Measurements from ENCODE around the gene CACNA1C. TPM values are rescaled to one million over a fixed set of nuclear protein-coding genes. Genes with fewer than 3 reads are reported as not detected.

CACNA1C gene
- total RNA-seq, 1 donor from 2014 or later = not detected

- DNase-seq (ENCODE audit: low read depth) = no peak
Observed at GRCh38 chr12:2408262-2408661, 355.5 kb downstream of the CACNA1C start.

- DNase-seq (ENCODE audit: low read depth) = no peak
Observed at GRCh38 chr12:2409656-2410265, 357.0 kb downstream of the CACNA1C start.

GRCh38 chr12:2410496-2410895 is 357.7 kb downstream of the CACNA1C start:
- no peak for DNase-seq (ENCODE audit: low read depth)

GRCh38 chr12:2411011-2411410 is 358.2 kb downstream of the CACNA1C start:
- no peak for DNase-seq (ENCODE audit: low read depth)

- no peak for DNase-seq (ENCODE audit: low read depth)
Observed at GRCh38 chr12:2411616-2412304, 359.0 kb downstream of the CACNA1C start.

- DNase-seq (ENCODE audit: low read depth) = no peak
Observed at GRCh38 chr12:2412305-2412643, 359.5 kb downstream of the CACNA1C start.

GRCh38 chr12:2413301-2413700 is 360.5 kb downstream of the CACNA1C start:
- no peak for DNase-seq (ENCODE audit: low read depth)

GRCh38 chr12:2413999-2414792 is 361.4 kb downstream of the CACNA1C start:
- DNase-seq (ENCODE audit: low read depth) = no peak

GRCh38 chr12:2414810-2415567 is 362.2 kb downstream of the CACNA1C start:
- no peak for DNase-seq (ENCODE audit: low read depth)

GRCh38 chr12:2415568-2415944 is 362.8 kb downstream of the CACNA1C start:
- no peak for DNase-seq (ENCODE audit: low read depth)

- DNase-seq (ENCODE audit: low read depth) = no peak
Observed at GRCh38 chr12:2416158-2416557, 363.4 kb downstream of the CACNA1C start.

GRCh38 chr12:2417481-2418160 is 364.8 kb downstream of the CACNA1C start:
- DNase-seq (ENCODE audit: low read depth) = no peak

- DNase-seq (ENCODE audit: low read depth) = no peak
Observed at GRCh38 chr12:2418579-2418978, 365.8 kb downstream of the CACNA1C start.

- DNase-seq (ENCODE audit: low read depth) = no peak
Observed at GRCh38 chr12:2422591-2422990, 369.8 kb downstream of the CACNA1C start.

GRCh38 chr12:2429032-2429431 is 376.2 kb downstream of the CACNA1C start:
- no peak for DNase-seq (ENCODE audit: low read depth)

- DNase-seq (ENCODE audit: low read depth) = no peak
Observed at GRCh38 chr12:2431810-2432209, 379.0 kb downstream of the CACNA1C start.

GRCh38 chr12:2432856-2433255 is 380.1 kb downstream of the CACNA1C start:
- DNase-seq (ENCODE audit: low read depth) = no peak

- DNase-seq (ENCODE audit: low read depth) = no peak
Observed at GRCh38 chr12:2435511-2435910, 382.7 kb downstream of the CACNA1C start.

- no peak for DNase-seq (ENCODE audit: low read depth)
Observed at GRCh38 chr12:2439332-2440100, 386.7 kb downstream of the CACNA1C start.

GRCh38 chr12:2443776-2444175 is 391.0 kb downstream of the CACNA1C start:
- DNase-seq (ENCODE audit: low read depth) = no peak

All from myocyte (in vitro differentiated cells).